IMR-90 (cell line): ENCODE results near the gene SEC14L1. TPM values are rescaled to one million over a fixed set of nuclear protein-coding genes. Genes with fewer than 3 reads are reported as not detected.

Experiments
- ATAC-seq: fragments of 200-7000 bp; cut with Tn5 transposase; 2 replicates; pipeline ENCODE4 v1.9.1; 2020; ENCODE audit warnings: low read depth, mild to moderate bottlenecking, moderate library complexity
- BruUV-seq: library from RNA; stranded (reverse); fragments of 400-500 nt; replicated peaks from 2 replicates; lab custom pipeline; 2021; lab: Mats Ljungman, UMichigan
- CTCF ChIA-PET: fragments of 300-600 bp; formaldehyde crosslinking; extraction: SDS; loops from one replicate; lab custom pipeline; 2021; ENCODE audit warnings: antibody characterized with exemption; lab: Yijun Ruan, JAX
- POLR2A ChIA-PET: fragments of 300-600 bp; sonication (Branson Sonifier 250); formaldehyde crosslinking; loops from one replicate; lab custom pipeline; 2022; ENCODE audit warnings: antibody characterized with exemption; ENCODE audit not compliant: unreplicated experiment; lab: Charles Lee
- DNase-seq: peaks from one replicate; pipeline ENCODE4 v3.0.0; 2013
- H2AFZ ChIP-seq: replicated peaks from 2 replicates; pipeline ENCODE3; 2013; ENCODE audit warnings: low read length, mild to moderate bottlenecking; ENCODE audit not compliant: poor library complexity
- H2AK5ac ChIP-seq: 2 replicates; pipeline ENCODE4 v1.6.1; 2013; ENCODE audit warnings: low read depth, low read length, inconsistent platforms
- H2AK9ac ChIP-seq: replicated peaks from 2 replicates; pipeline ENCODE3; 2013; ENCODE audit warnings: mild to moderate bottlenecking, low read depth, low read length, moderate library complexity; ENCODE audit not compliant: poor library complexity
- H2BK120ac ChIP-seq: 2 replicates; pipeline ENCODE4 v1.6.1; 2013; ENCODE audit warnings: low read depth, low read length, inconsistent platforms
- H2BK15ac ChIP-seq: 3 replicates; pipeline ENCODE4 v1.6.1; 2013; ENCODE audit warnings: low read depth, low read length, inconsistent platforms
- H2BK20ac ChIP-seq: 2 replicates; pipeline ENCODE4 v1.6.1; 2013; ENCODE audit warnings: low read depth, mild to moderate bottlenecking, inconsistent platforms, low read length, moderate library complexity
- H2BK5ac ChIP-seq: 2 replicates; pipeline ENCODE4 v1.6.1; 2013; ENCODE audit warnings: mild to moderate bottlenecking, low read depth, low read length, inconsistent platforms; ENCODE audit not compliant: poor library complexity, severe bottlenecking
- H3K14ac ChIP-seq: replicated peaks from 2 replicates; pipeline ENCODE4 v1.6.1; 2013; ENCODE audit warnings: low read depth, low read length, inconsistent platforms
- H3K18ac ChIP-seq: 2 replicates; pipeline ENCODE4 v1.6.1; 2013; ENCODE audit warnings: low read depth, low read length, control low read depth
- H3K23ac ChIP-seq: 2 replicates; pipeline ENCODE4 v1.6.1; 2013; ENCODE audit warnings: low read depth, low read length, inconsistent platforms
- H3K27ac ChIP-seq: 2 replicates; pipeline ENCODE4 v1.5.1; 2013; ENCODE audit warnings: mild to moderate bottlenecking, control low read depth, low read length; ENCODE audit not compliant: insufficient read depth
- H3K27me3 ChIP-seq: 2 replicates; pipeline ENCODE4 v1.6.1; 2013; ENCODE audit warnings: low read length; ENCODE audit not compliant: control insufficient read depth, insufficient read depth
- H3K36me3 ChIP-seq: 2 replicates; pipeline ENCODE4 v1.6.1; 2013; ENCODE audit warnings: low read length, mixed read lengths; ENCODE audit not compliant: control insufficient read depth, insufficient read depth
- H3K4ac ChIP-seq: 2 replicates; pipeline ENCODE4 v1.6.1; 2013; ENCODE audit warnings: low read depth, low read length, inconsistent platforms
- H3K4me1 ChIP-seq: 2 replicates; pipeline ENCODE4 v1.6.1; 2013; ENCODE audit warnings: low read length, mixed read lengths; ENCODE audit not compliant: control insufficient read depth, insufficient read depth
- H3K4me2 ChIP-seq: 2 replicates; pipeline ENCODE4 v1.6.1; 2013; ENCODE audit warnings: low read depth, mild to moderate bottlenecking, control low read depth, low read length, moderate library complexity
- H3K4me3 ChIP-seq: 2 replicates; pipeline ENCODE4 v1.5.1; 2013; ENCODE audit warnings: low read depth, mild to moderate bottlenecking, control low read depth, low read length, moderate library complexity; ENCODE audit not compliant: insufficient read depth
- H3K56ac ChIP-seq: 2 replicates; pipeline ENCODE4 v1.6.1; 2013; ENCODE audit warnings: low read length, inconsistent platforms; ENCODE audit not compliant: insufficient read depth; ENCODE audit errors: extremely low read depth
- H3K79me1 ChIP-seq, 2 experiments: 2 replicates each; pipeline ENCODE4 v1.6.1; 2013; ENCODE audit warnings: low read length in 2 of 2, inconsistent platforms in 1 of 2, low read depth in 1 of 2
- H3K9ac ChIP-seq: 2 replicates; pipeline ENCODE4 v1.6.1; 2013; ENCODE audit warnings: low read depth, low read length, control low read depth
- H3K9me1 ChIP-seq: 2 replicates; pipeline ENCODE4 v1.6.1; 2013; ENCODE audit warnings: low read length, inconsistent platforms; ENCODE audit not compliant: insufficient read depth
- H3K9me3 ChIP-seq: 2 replicates; pipeline ENCODE4 v1.6.1; 2013; ENCODE audit warnings: low read length; ENCODE audit not compliant: control insufficient read depth, insufficient read depth
- H4K20me1 ChIP-seq: 2 replicates; pipeline ENCODE4 v1.6.1; 2013; ENCODE audit warnings: low read length, inconsistent platforms; ENCODE audit not compliant: insufficient read depth
- H4K5ac ChIP-seq: 2 replicates; pipeline ENCODE4 v1.6.1; 2013; ENCODE audit warnings: mild to moderate bottlenecking, low read depth, low read length, control low read depth
- H4K8ac ChIP-seq, 2 experiments: 2 replicates each; pipeline ENCODE4 v1.6.1; 2013; ENCODE audit warnings: low read depth in 2 of 2, low read length in 2 of 2, control low read depth in 1 of 2, inconsistent platforms in 1 of 2
- H4K91ac ChIP-seq: 2 replicates; pipeline ENCODE4 v1.6.1; 2013; ENCODE audit warnings: low read depth, low read length, inconsistent platforms; ENCODE audit not compliant: insufficient read depth
- CEBPB ChIP-seq: IDR thresholded peaks from 2 replicates; pipeline ENCODE4 v1.6.1; 2012; ENCODE audit warnings: low read depth, low read length, improper control_type of control experiment
- CHD1 ChIP-seq: IDR thresholded peaks from 2 replicates; pipeline ENCODE4 v1.6.1; 2012; ENCODE audit warnings: low read depth, low read length, improper control_type of control experiment
- CTCF ChIP-seq: conservative IDR thresholded peaks from 2 replicates; pipeline ENCODE4 v1.5.1; 2012; ENCODE audit warnings: mild to moderate bottlenecking, low read depth, low read length, improper control_type of control experiment
- FOS ChIP-seq: fragments of 150-350 bp; IDR thresholded peaks from 2 replicates; pipeline ENCODE4 v1.6.1; 2016; ENCODE audit warnings: low read depth, low read length
- MAZ ChIP-seq: IDR thresholded peaks from 2 replicates; pipeline ENCODE4 v1.6.1; 2012; ENCODE audit warnings: low read depth, mild to moderate bottlenecking, low read length, improper control_type of control experiment, moderate library complexity, borderline replicate concordance
- MXI1 ChIP-seq: IDR thresholded peaks from 2 replicates; pipeline ENCODE4 v1.6.1; 2012; ENCODE audit warnings: low read depth, mild to moderate bottlenecking, low read length, moderate library complexity, borderline replicate concordance
- NFE2L2 ChIP-seq: fragments of 150-350 bp; IDR thresholded peaks from 2 replicates; pipeline ENCODE4 v1.6.1; 2016; ENCODE audit warnings: low read depth, mild to moderate bottlenecking, low read length
- RAD21 ChIP-seq: IDR thresholded peaks from 2 replicates; pipeline ENCODE4 v1.6.1; 2012; ENCODE audit warnings: low read length, improper control_type of control experiment
- RCOR1 ChIP-seq: IDR thresholded peaks from 2 replicates; pipeline ENCODE4 v1.6.1; 2012; ENCODE audit warnings: mild to moderate bottlenecking, low read length, improper control_type of control experiment; ENCODE audit not compliant: insufficient replicate concordance
- USF2 ChIP-seq: fragments of 150-350 bp; IDR thresholded peaks from 2 replicates; pipeline ENCODE4 v1.6.1; 2017; ENCODE audit warnings: mild to moderate bottlenecking, antibody characterized with exemption, low read length, low read depth
- WGBS, 2 experiments: methylation state at CpG; one replicate each; pipeline versions ENCODE4 v1.1.5 to v1.1.7; 2013; ENCODE audit warnings: missing lambda C conversion rate in 2 of 2; ENCODE audit not compliant: insufficient read length in 1 of 2; ENCODE audit errors: extremely low coverage in 2 of 2; 5-methylcytosine and 5-hydroxymethylcytosine counted together
- dilution Hi-C: fragments of 300-500 bp; cut with HindIII; formaldehyde crosslinking; loops from one replicate; pipeline ENCODE4 v1.14.3; 2018; ENCODE audit warnings: low sequenced_read_pairs; ENCODE audit not compliant: unreplicated experiment
- in situ Hi-C: fragments of 300-500 bp; cut with MboI; formaldehyde crosslinking; loops from 3 replicates; pipeline ENCODE4 v1.14.3; 2019; ENCODE audit warnings: low sequenced_read_pairs, inconsistent platforms, mixed read lengths
- intact Hi-C: fragments of 100-400 bp; cut with micrococcal nuclease; formaldehyde crosslinking; loops from 2 replicates; pipeline ENCODE4 v1.10.0; 2022
- polyA plus RNA-seq, 3 experiments: library from polyadenylated mRNA; depleted of rRNA; stranded (reverse); fragments of >200 nt; gene quantifications; 2 replicates each; pipeline ENCODE4 v1.2.3, GENCODE V29; 2012; ENCODE audit warnings: low replicate concordance in 1 of 3
- total RNA-seq: library from RNA; depleted of rRNA; stranded (reverse); fragments of >200 nt; gene quantifications from 2 replicates; pipeline ENCODE4 v1.2.3, GENCODE V29; 2012
- TF ChIP-seq, protein P1 (sequence below): fragments of 150-350 bp; IDR thresholded peaks from 2 replicates; pipeline ENCODE4 v1.6.1; 2016; ENCODE audit warnings: low read depth, mild to moderate bottlenecking, low read length, moderate library complexity, borderline replicate concordance

Gene SEC14L1
- total and polyA plus RNA-seq, 2 of the 4 experiments (the other 2 are of a cell fraction) = 24.9 to 35.8 TPM

DNA sequence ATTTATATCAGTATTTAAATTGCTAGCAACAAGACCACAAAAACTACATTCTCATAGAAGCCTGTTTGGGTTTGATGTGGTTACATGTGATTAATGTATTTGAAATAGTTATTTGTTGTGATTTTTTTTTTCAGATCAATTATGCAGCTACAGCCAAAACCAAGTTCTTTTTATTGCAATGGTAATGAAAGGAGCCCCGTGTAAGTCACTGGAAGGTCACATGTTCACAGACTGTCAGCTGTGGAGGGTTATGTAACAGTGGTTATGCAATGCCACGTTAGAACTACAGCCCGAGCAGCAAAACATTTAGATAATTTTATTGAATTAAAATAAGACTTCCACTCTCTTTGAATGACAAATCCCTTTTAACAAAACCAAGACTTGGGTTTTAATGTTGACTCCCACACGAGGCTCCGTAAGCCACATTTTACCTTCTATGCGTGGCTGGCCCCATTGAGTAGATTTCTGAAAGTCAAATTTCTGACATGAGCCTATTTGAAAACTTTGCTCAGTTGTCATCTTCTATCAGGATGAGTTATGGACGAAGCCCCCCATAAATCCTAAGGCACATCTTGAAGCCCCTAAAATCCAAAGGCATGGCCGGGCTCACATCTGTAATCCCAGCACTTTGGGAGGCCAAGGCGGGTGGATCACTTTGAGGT lies 41.8 kb upstream of the SEC14L1 start (continued):
- peak; percentile 85 for TF ChIP-seq USF2

- dilution Hi-C loops (no loop called here), in situ Hi-C loops (no loop called here), intact Hi-C loops (loop anchor here (5.0 kb wide), 1 partner anchor 107 kb away; no protein-coding TSS in a partner anchor)
- ChIA-PET CTCF (no interaction called here), POLR2A (no interaction called here)
- no peak overlapping the region for H2BK5ac ChIP-seq
- DNase-seq (no peak), ATAC-seq (no peak)
- no TSS peak for BruUV-seq
- no peak overlapping the region for H3K14ac ChIP-seq
- no peaks in the 10 kb centered on the region for H3K9me3 ChIP-seq
- no peak overlapping the region for H2AK9ac ChIP-seq
- no peak overlapping the region for H3K23ac ChIP-seq
- no peak overlapping the region for H4K91ac ChIP-seq
- H3K27me3 ChIP-seq = no peaks in the 10 kb centered on the region
- H3K4me3 ChIP-seq = no peak overlapping the region
- H3K36me3 ChIP-seq = peaks cover 4% of the 10 kb centered on the region
- H3K4me1 ChIP-seq = peaks cover 8% of the 10 kb centered on the region; the same call in 1 of the 2 replicates
- no peak overlapping the region for H3K4ac ChIP-seq
- no peak overlapping the region for H2BK20ac ChIP-seq
- peak overlapping the region; percentile 91; the same call in 1 of the 2 replicates for H2AK5ac ChIP-seq
- peaks cover 7% of the 10 kb centered on the region for H3K9me1 ChIP-seq
- H3K18ac ChIP-seq = no peak overlapping the region
- H3K79me1 ChIP-seq = peaks cover 0 to 19% of the 10 kb centered on the region in 2 experiments; a peak in 1 of 4 replicates
- no peaks in the 10 kb centered on the region; the same call in 1 of the 2 replicates for H4K20me1 ChIP-seq
- H3K56ac ChIP-seq = no peak overlapping the region
- H4K5ac ChIP-seq = no peak overlapping the region
- H3K27ac ChIP-seq = no peak overlapping the region
- no peak overlapping the region for H4K8ac ChIP-seq
- no peak overlapping the region for H3K4me2 ChIP-seq
- H2BK15ac ChIP-seq = no peak overlapping the region
- no peak overlapping the region for H3K9ac ChIP-seq
- 100% methylated on average over 2 of the region's 15 CpGs; no CpG with 5 or more reads in 1 of the 2 experiments for WGBS, 2 experiments
- H2AFZ ChIP-seq = no peak overlapping the region
- no peak overlapping the region for H2BK120ac ChIP-seq
- TF ChIP-seq RAD21 (no peak), NFE2L2 (no peak), RCOR1 (no peak), USF2 (no peak), CHD1 (no peak), CEBPB (no peak), MXI1 (no peak), FOS (no peak), MAZ (no peak), CTCF (no peak)
- TF ChIP-seq, protein P1, sequence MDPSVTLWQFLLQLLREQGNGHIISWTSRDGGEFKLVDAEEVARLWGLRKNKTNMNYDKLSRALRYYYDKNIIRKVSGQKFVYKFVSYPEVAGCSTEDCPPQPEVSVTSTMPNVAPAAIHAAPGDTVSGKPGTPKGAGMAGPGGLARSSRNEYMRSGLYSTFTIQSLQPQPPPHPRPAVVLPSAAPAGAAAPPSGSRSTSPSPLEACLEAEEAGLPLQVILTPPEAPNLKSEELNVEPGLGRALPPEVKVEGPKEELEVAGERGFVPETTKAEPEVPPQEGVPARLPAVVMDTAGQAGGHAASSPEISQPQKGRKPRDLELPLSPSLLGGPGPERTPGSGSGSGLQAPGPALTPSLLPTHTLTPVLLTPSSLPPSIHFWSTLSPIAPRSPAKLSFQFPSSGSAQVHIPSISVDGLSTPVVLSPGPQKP = no peak
Observed at GRCh38 chr17:77099997-77100396, 40.8 kb upstream of the SEC14L1 start.
